ENCODE results near the gene GFOD1.

GFOD1 gene

GRCh38 chr6:13334953-13335352 is 152.4 kb downstream of the GFOD1 start:
- no peak overlapping the region for H3K27ac ChIP-seq
- no peak overlapping the region for H3K4me2 ChIP-seq
- no peaks in the 10 kb centered on the region for H3K27me3 ChIP-seq (ENCODE audit: insufficient read depth, low read depth)
- TF ChIP-seq CTCF (conservative IDR thresholded peaks at IDR 0.05; ENCODE audit: low read depth, low read length): no peak
- H3K9ac ChIP-seq: no peak overlapping the region
- no peaks in the 10 kb centered on the region for H4K20me1 ChIP-seq (ENCODE audit: insufficient read depth)
- H3K79me2 ChIP-seq (ENCODE audit: insufficient read depth, low read depth): no peaks in the 10 kb centered on the region
- H2AFZ ChIP-seq (ENCODE audit: low read depth): no peak overlapping the region
- no peak overlapping the region for H3K4me3 ChIP-seq (IDR thresholded peaks at IDR 0.05; ENCODE audit: insufficient read depth, low read depth, low read length)
- H3K36me3 ChIP-seq (ENCODE audit: insufficient read depth): no peaks in the 10 kb centered on the region
- peaks cover 9% of the 10 kb centered on the region for H3K4me1 ChIP-seq (ENCODE audit: low read depth, poor library complexity, severe bottlenecking)

GRCh38 chr6:13332349-13332706 is 155.1 kb downstream of the GFOD1 start:
- H3K4me2 ChIP-seq: no peak overlapping the region

GRCh38 chr6:13331516-13332348 is 155.7 kb downstream of the GFOD1 start:
- 0 out of 2 replicates have a peak overlapping the region, but pooled peaks have one; percentile 20 for H2AFZ ChIP-seq (ENCODE audit: low read depth)
- no peaks in the 10 kb centered on the region for H3K36me3 ChIP-seq (ENCODE audit: insufficient read depth)
- no peak overlapping the region for H3K4me3 ChIP-seq (IDR thresholded peaks at IDR 0.05; ENCODE audit: insufficient read depth, low read depth, low read length)
- H3K9ac ChIP-seq: no peak overlapping the region
- no peaks in the 10 kb centered on the region for H3K27me3 ChIP-seq (ENCODE audit: insufficient read depth, low read depth)
- H3K4me2 ChIP-seq: no peak overlapping the region
- peaks cover 22% of the 10 kb centered on the region for H3K4me1 ChIP-seq (ENCODE audit: low read depth, poor library complexity, severe bottlenecking)
- no peaks in the 10 kb centered on the region; the same call in 1 of the 2 replicates for H3K79me2 ChIP-seq (ENCODE audit: insufficient read depth, low read depth)
- no peak overlapping the region for H3K27ac ChIP-seq
- TF ChIP-seq CTCF (conservative IDR thresholded peaks at IDR 0.05; ENCODE audit: low read depth, low read length): peak; percentile 80
- no peaks in the 10 kb centered on the region for H4K20me1 ChIP-seq (ENCODE audit: insufficient read depth)

More at GRCh38 chr6:13332349-13332706, 155.1 kb downstream of the GFOD1 start:
- Histone ChIP-seq H3K27me3 (ENCODE audit: insufficient read depth, low read depth) (no peaks in the 10 kb centered on the region), H3K9ac (no peak overlapping the region), H4K20me1 (ENCODE audit: insufficient read depth) (no peaks in the 10 kb centered on the region), H3K4me3 (IDR thresholded peaks at IDR 0.05; ENCODE audit: insufficient read depth, low read depth, low read length) (no peak overlapping the region), H3K27ac (no peak overlapping the region), H3K36me3 (ENCODE audit: insufficient read depth) (no peaks in the 10 kb centered on the region), H3K4me1 (ENCODE audit: low read depth, poor library complexity, severe bottlenecking) (peaks cover 16% of the 10 kb centered on the region), H2AFZ (ENCODE audit: low read depth) (no peak overlapping the region), H3K79me2 (ENCODE audit: insufficient read depth, low read depth) (no peaks in the 10 kb centered on the region)
- no peak for TF ChIP-seq CTCF (conservative IDR thresholded peaks at IDR 0.05; ENCODE audit: low read depth, low read length)

- Histone ChIP-seq H2AFZ (ENCODE audit: low read depth) (peak overlapping the region; percentile 97), H3K27me3 (ENCODE audit: insufficient read depth, low read depth) (no peaks in the 10 kb centered on the region)
Measured at GRCh38 chr6:13328875-13329183, 158.6 kb downstream of the GFOD1 start.

More at GRCh38 chr6:13328875-13329183, 158.6 kb downstream of the GFOD1 start:
- H4K20me1 ChIP-seq (ENCODE audit: insufficient read depth): no peaks in the 10 kb centered on the region
- H3K4me3 ChIP-seq (IDR thresholded peaks at IDR 0.05; ENCODE audit: insufficient read depth, low read depth, low read length): no peak overlapping the region
- no peaks in the 10 kb centered on the region for H3K36me3 ChIP-seq (ENCODE audit: insufficient read depth)
- peaks cover 19% of the 10 kb centered on the region for H3K4me1 ChIP-seq (ENCODE audit: low read depth, poor library complexity, severe bottlenecking)
- peak overlapping the region; percentile 68 for H3K4me2 ChIP-seq
- TF ChIP-seq CTCF (conservative IDR thresholded peaks at IDR 0.05; ENCODE audit: low read depth, low read length): no peak
- peak overlapping the region; percentile 62 for H3K27ac ChIP-seq
- H3K9ac ChIP-seq: peak overlapping the region; percentile 83
- no peaks in the 10 kb centered on the region; the same call in 1 of the 2 replicates for H3K79me2 ChIP-seq (ENCODE audit: insufficient read depth, low read depth)
